Suprapubic skin (tissue), 4 donors: ENCODE measurements around the gene ATXN1. TPM values are rescaled to one million over a fixed set of nuclear protein-coding genes. Genes with fewer than 3 reads are reported as not detected.

ENCODE experiments used
- DNase-seq, 2 donors: peaks; one replicate each; pipeline ENCODE4 v3.0.0-alpha.2; 2019; ENCODE audit warnings: low spot score in 2 of 2
- H3K27ac ChIP-seq: fragments of 200-600 bp; sonication (generic); one replicate; pipeline ENCODE4 v1.5.1; 2019
- H3K27me3 ChIP-seq: fragments of 200-600 bp; sonication (generic); one replicate; pipeline ENCODE4 v1.5.1; 2019
- H3K36me3 ChIP-seq: fragments of 200-600 bp; sonication (generic); one replicate; pipeline ENCODE4 v1.5.1; 2019
- H3K4me1 ChIP-seq: fragments of 200-600 bp; sonication (generic); one replicate; pipeline ENCODE4 v1.5.1; 2019
- H3K4me3 ChIP-seq: fragments of 200-600 bp; sonication (generic); one replicate; pipeline ENCODE4 v1.5.1; 2019; ENCODE audit warnings: mild to moderate bottlenecking
- H3K9me3 ChIP-seq: fragments of 200-600 bp; sonication (generic); one replicate; pipeline ENCODE4 v1.5.1; 2019
- CTCF ChIP-seq, 2 donors: fragments of 200-600 bp in 1 of 2; fragments of 450-650 bp in 1 of 2; sonication (generic) in 1 of 2; IDR thresholded peaks; one replicate each; pipeline ENCODE4 v1.5.1; 2016 to 2019; ENCODE audit warnings: antibody characterized with exemption in 2 of 2, mild to moderate bottlenecking in 1 of 2, moderate library complexity in 1 of 2
- EP300 ChIP-seq: sonication (generic); formaldehyde crosslinking; IDR thresholded peaks from one replicate; pipeline ENCODE4 v1.6.1; 2017; ENCODE audit warnings: antibody characterized with exemption
- POLR2A ChIP-seq, 2 donors: fragments of 450-650 bp; IDR thresholded peaks; one replicate each; pipeline ENCODE4 v1.6.1; 2017; ENCODE audit warnings: antibody characterized with exemption in 2 of 2, mild to moderate bottlenecking in 2 of 2, moderate library complexity in 2 of 2
- POLR2AphosphoS5 ChIP-seq, 3 donors: sonication (generic); formaldehyde crosslinking; IDR thresholded peaks; one replicate each; pipeline ENCODE4 v1.6.1; 2017; ENCODE audit warnings: antibody characterized with exemption in 3 of 3
- WGBS: methylation state at CpG from one replicate; pipeline ENCODE4 v1.1.5; 2018; 5-methylcytosine and 5-hydroxymethylcytosine counted together
- total RNA-seq, 4 donors: library from RNA; depleted of rRNA; stranded (reverse); fragments of >200 nt; gene quantifications; one replicate each; pipeline ENCODE4 v1.1.0, GENCODE V29; 2016

ATXN1 gene
- total RNA-seq, 4 donors from 2014 or later = 32.8 to 95.4 (median 42.4) TPM

- Histone ChIP-seq H3K4me1 (peaks cover 25% of the 10 kb centered on the region), H3K36me3 (no peaks in the 10 kb centered on the region), H3K27me3 (no peaks in the 10 kb centered on the region), H3K27ac (no peak overlapping the region), H3K9me3 (no peaks in the 10 kb centered on the region), H3K4me3 (no peak overlapping the region)
- DNase-seq = no peak
- WGBS = 37% methylated on average over 3 of the region's 3 CpGs
- TF ChIP-seq EP300 (no peak), POLR2A (IDR thresholded peaks at IDR 0.05) (no peak), POLR2AphosphoS5 (IDR thresholded peaks at IDR 0.05) (no peak), CTCF (IDR thresholded peaks at IDR 0.05) (no peak)
Observed at GRCh38 chr6:16437984-16438383, 323.3 kb downstream of the ATXN1 start.

- Histone ChIP-seq H3K4me3 (no peak overlapping the region), H3K9me3 (no peaks in the 10 kb centered on the region), H3K27ac (no peak overlapping the region), H3K36me3 (no peaks in the 10 kb centered on the region), H3K4me1 (peaks cover 28% of the 10 kb centered on the region), H3K27me3 (no peaks in the 10 kb centered on the region)
- no peak for TF ChIP-seq POLR2AphosphoS5 (IDR thresholded peaks at IDR 0.05)
- TF ChIP-seq POLR2A (IDR thresholded peaks at IDR 0.05) = no peak
- TF ChIP-seq CTCF (IDR thresholded peaks at IDR 0.05) = no peak
- no peak for TF ChIP-seq EP300
- DNase-seq = no peak
- WGBS = 94% methylated on average over 7 of the region's 7 CpGs
Observed at GRCh38 chr6:16437095-16437494, 324.2 kb downstream of the ATXN1 start.

- Histone ChIP-seq H3K4me3 (no peak overlapping the region), H3K27me3 (no peaks in the 10 kb centered on the region), H3K4me1 (peaks cover 30% of the 10 kb centered on the region), H3K36me3 (no peaks in the 10 kb centered on the region), H3K27ac (no peak overlapping the region), H3K9me3 (no peaks in the 10 kb centered on the region)
- 85% methylated on average over 2 of the region's 2 CpGs for WGBS
- TF ChIP-seq POLR2A (IDR thresholded peaks at IDR 0.05) = no peak
- no peak for TF ChIP-seq POLR2AphosphoS5 (IDR thresholded peaks at IDR 0.05)
- no peak for TF ChIP-seq EP300
- TF ChIP-seq CTCF (IDR thresholded peaks at IDR 0.05) = no peak
- no peak for DNase-seq
Observed at GRCh38 chr6:16436550-16436949, 324.7 kb downstream of the ATXN1 start.

- TF ChIP-seq EP300 (no peak), POLR2AphosphoS5 (IDR thresholded peaks at IDR 0.05) (no peak), CTCF (IDR thresholded peaks at IDR 0.05) (no peak), POLR2A (IDR thresholded peaks at IDR 0.05) (no peak)
- WGBS = 94% methylated on average over 4 of the region's 4 CpGs
- Histone ChIP-seq H3K9me3 (no peaks in the 10 kb centered on the region), H3K27ac (no peak overlapping the region), H3K4me1 (peaks cover 31% of the 10 kb centered on the region), H3K27me3 (no peaks in the 10 kb centered on the region), H3K36me3 (no peaks in the 10 kb centered on the region), H3K4me3 (no peak overlapping the region)
- no peak for DNase-seq
Observed at GRCh38 chr6:16434885-16435284, 326.4 kb downstream of the ATXN1 start.

- H3K4me3 ChIP-seq = no peak overlapping the region
- peaks cover 20% of the 10 kb centered on the region for H3K4me1 ChIP-seq
- 77% methylated on average over 11 of the region's 11 CpGs for WGBS
- no peaks in the 10 kb centered on the region for H3K27me3 ChIP-seq
- no peaks in the 10 kb centered on the region for H3K9me3 ChIP-seq
- DNase-seq = no peak
- TF ChIP-seq POLR2A (IDR thresholded peaks at IDR 0.05) = no peak
- TF ChIP-seq EP300 = no peak
- no peak for TF ChIP-seq POLR2AphosphoS5 (IDR thresholded peaks at IDR 0.05)
- no peak for TF ChIP-seq CTCF (IDR thresholded peaks at IDR 0.05)
- H3K27ac ChIP-seq = no peak overlapping the region
- no peaks in the 10 kb centered on the region for H3K36me3 ChIP-seq
Observed at GRCh38 chr6:16433338-16433890, 327.8 kb downstream of the ATXN1 start.
